ENCODE data around the gene TNFSF15. TPM values are rescaled to one million over a fixed set of nuclear protein-coding genes. Genes with fewer than 3 reads are reported as not detected.

The TNFSF15 gene
- total RNA-seq, 2 donors from 2014 or later = 0.05 TPM; not detected in 1

GRCh38 chr9:114836769-114837168 lies 30.9 kb upstream of the TNFSF15 start:
- Mint-ChIP-seq H3K4me1 (peaks cover 2% of the 10 kb centered on the region), H3K4me3 (no peak overlapping the region), H3K27me3 (peaks cover 5% of the 10 kb centered on the region), H3K36me3 (ENCODE audit: low read depth) (no peaks in the 10 kb centered on the region), H3K27ac (no peak overlapping the region)
- DNase-seq = no peak
- H3K9me3 ChIP-seq (ENCODE audit: control insufficient read depth, low read length, poor library complexity, severe bottlenecking) = no peaks in the 10 kb centered on the region
- ATAC-seq = no peak

GRCh38 chr9:114834386-114834785 lies 28.5 kb upstream of the TNFSF15 start:
- no peaks in the 10 kb centered on the region for H3K9me3 ChIP-seq (ENCODE audit: control insufficient read depth, low read length, poor library complexity, severe bottlenecking)
- Mint-ChIP-seq H3K36me3 (ENCODE audit: low read depth) (no peaks in the 10 kb centered on the region), H3K4me3 (no peak overlapping the region), H3K4me1 (peaks cover 2% of the 10 kb centered on the region), H3K27ac (no peak overlapping the region), H3K27me3 (peaks cover 5% of the 10 kb centered on the region)
- no peak for DNase-seq
- no peak for ATAC-seq

GRCh38 chr9:114830546-114830945 lies 24.7 kb upstream of the TNFSF15 start:
- Mint-ChIP-seq H3K4me3 (no peak overlapping the region), H3K27ac (no peak overlapping the region), H3K4me1 (peaks cover 2% of the 10 kb centered on the region), H3K27me3 (no peaks in the 10 kb centered on the region), H3K36me3 (ENCODE audit: low read depth) (no peaks in the 10 kb centered on the region)
- ATAC-seq (no peak), DNase-seq (no peak)
- H3K9me3 ChIP-seq (ENCODE audit: control insufficient read depth, low read length, poor library complexity, severe bottlenecking) = no peaks in the 10 kb centered on the region

GRCh38 chr9:114829574-114830440 lies 24.0 kb upstream of the TNFSF15 start:
- Mint-ChIP-seq H3K36me3 (ENCODE audit: low read depth) (no peaks in the 10 kb centered on the region), H3K27me3 (no peaks in the 10 kb centered on the region), H3K4me1 (peaks cover 2% of the 10 kb centered on the region), H3K4me3 (no peak overlapping the region), H3K27ac (no peak overlapping the region)
- ATAC-seq (no peak), DNase-seq (no peak)
- H3K9me3 ChIP-seq (ENCODE audit: control insufficient read depth, low read length, poor library complexity, severe bottlenecking) = no peaks in the 10 kb centered on the region

- H3K9me3 ChIP-seq (ENCODE audit: control insufficient read depth, low read length, poor library complexity, severe bottlenecking) = no peaks in the 10 kb centered on the region
- no peak overlapping the region for H3K27ac Mint-ChIP-seq
- no peaks in the 10 kb centered on the region for H3K4me1 Mint-ChIP-seq
- no peak overlapping the region for H3K4me3 Mint-ChIP-seq
- no peak for DNase-seq
- no peak for ATAC-seq
- no peaks in the 10 kb centered on the region for H3K27me3 Mint-ChIP-seq
- no peaks in the 10 kb centered on the region for H3K36me3 Mint-ChIP-seq (ENCODE audit: low read depth)
Measured at GRCh38 chr9:114828303-114828650, 22.4 kb upstream of the TNFSF15 start.

GRCh38 chr9:114827641-114828302 lies 21.9 kb upstream of the TNFSF15 start:
- Mint-ChIP-seq H3K36me3 (ENCODE audit: low read depth) (no peaks in the 10 kb centered on the region), H3K4me3 (no peak overlapping the region), H3K27me3 (no peaks in the 10 kb centered on the region), H3K27ac (no peak overlapping the region), H3K4me1 (no peaks in the 10 kb centered on the region)
- H3K9me3 ChIP-seq (ENCODE audit: control insufficient read depth, low read length, poor library complexity, severe bottlenecking) = no peaks in the 10 kb centered on the region
- ATAC-seq (no peak), DNase-seq (no peak)

GRCh38 chr9:114826431-114826830 lies 20.6 kb upstream of the TNFSF15 start:
- H3K27ac Mint-ChIP-seq = no peak overlapping the region
- no peak for ATAC-seq
- no peak overlapping the region for H3K4me3 Mint-ChIP-seq

GRCh38 chr9:114825126-114825795 lies 19.4 kb upstream of the TNFSF15 start:
- ATAC-seq (no peak), DNase-seq (no peak)
- Mint-ChIP-seq H3K27ac (no peak overlapping the region), H3K4me3 (no peak overlapping the region), H3K27me3 (no peaks in the 10 kb centered on the region), H3K36me3 (ENCODE audit: low read depth) (no peaks in the 10 kb centered on the region), H3K4me1 (peaks cover 6% of the 10 kb centered on the region)
- no peaks in the 10 kb centered on the region for H3K9me3 ChIP-seq (ENCODE audit: control insufficient read depth, low read length, poor library complexity, severe bottlenecking)

More at GRCh38 chr9:114826431-114826830, 20.6 kb upstream of the TNFSF15 start:
- DNase-seq = no peak
- H3K36me3 Mint-ChIP-seq (ENCODE audit: low read depth) = no peaks in the 10 kb centered on the region
- no peaks in the 10 kb centered on the region for H3K9me3 ChIP-seq (ENCODE audit: control insufficient read depth, low read length, poor library complexity, severe bottlenecking)
- H3K27me3 Mint-ChIP-seq = no peaks in the 10 kb centered on the region
- H3K4me1 Mint-ChIP-seq = peaks cover 6% of the 10 kb centered on the region

- H3K9me3 ChIP-seq (ENCODE audit: control insufficient read depth, low read length, poor library complexity, severe bottlenecking) = no peaks in the 10 kb centered on the region
- Mint-ChIP-seq H3K36me3 (ENCODE audit: low read depth) (no peaks in the 10 kb centered on the region), H3K27ac (no peak overlapping the region), H3K4me1 (peaks cover 6% of the 10 kb centered on the region), H3K27me3 (no peaks in the 10 kb centered on the region), H3K4me3 (no peak overlapping the region)
- no peak for DNase-seq
- no peak for ATAC-seq
Measured at GRCh38 chr9:114824110-114824509, 18.3 kb upstream of the TNFSF15 start.

- H3K36me3 Mint-ChIP-seq (ENCODE audit: low read depth) = no peaks in the 10 kb centered on the region
- no peak overlapping the region for H3K4me3 Mint-ChIP-seq
- no peaks in the 10 kb centered on the region for H3K9me3 ChIP-seq (ENCODE audit: control insufficient read depth, low read length, poor library complexity, severe bottlenecking)
- peaks cover 6% of the 10 kb centered on the region for H3K4me1 Mint-ChIP-seq
- H3K27ac Mint-ChIP-seq = no peak overlapping the region
- H3K27me3 Mint-ChIP-seq = no peaks in the 10 kb centered on the region
- no peak for DNase-seq
- no peak for ATAC-seq
Measured at GRCh38 chr9:114823441-114823840, 17.6 kb upstream of the TNFSF15 start.

- ATAC-seq = no peak
- H3K27me3 Mint-ChIP-seq = no peaks in the 10 kb centered on the region
- no peaks in the 10 kb centered on the region for H3K9me3 ChIP-seq (ENCODE audit: control insufficient read depth, low read length, poor library complexity, severe bottlenecking)
- DNase-seq = no peak
- no peak overlapping the region for H3K27ac Mint-ChIP-seq
- peaks cover 6% of the 10 kb centered on the region for H3K4me1 Mint-ChIP-seq
- H3K36me3 Mint-ChIP-seq (ENCODE audit: low read depth) = no peaks in the 10 kb centered on the region
- H3K4me3 Mint-ChIP-seq = no peak overlapping the region
Measured at GRCh38 chr9:114822708-114823107, 16.9 kb upstream of the TNFSF15 start.

GRCh38 chr9:114820776-114821501 lies 15.1 kb upstream of the TNFSF15 start:
- DNase-seq = no peak
- H3K27ac Mint-ChIP-seq = no peak overlapping the region
- no peak overlapping the region for H3K4me3 Mint-ChIP-seq
- H3K36me3 Mint-ChIP-seq (ENCODE audit: low read depth) = no peaks in the 10 kb centered on the region
- peaks cover 6% of the 10 kb centered on the region for H3K4me1 Mint-ChIP-seq
- no peaks in the 10 kb centered on the region for H3K27me3 Mint-ChIP-seq
- H3K9me3 ChIP-seq (ENCODE audit: control insufficient read depth, low read length, poor library complexity, severe bottlenecking) = no peaks in the 10 kb centered on the region
- ATAC-seq = no peak

GRCh38 chr9:114818178-114818577 lies 12.3 kb upstream of the TNFSF15 start:
- no peak overlapping the region for H3K4me3 Mint-ChIP-seq
- no peak overlapping the region for H3K27ac Mint-ChIP-seq
- H3K4me1 Mint-ChIP-seq = peaks cover 6% of the 10 kb centered on the region
- peaks cover 2% of the 10 kb centered on the region for H3K9me3 ChIP-seq (ENCODE audit: control insufficient read depth, low read length, poor library complexity, severe bottlenecking)
- DNase-seq = no peak
- no peaks in the 10 kb centered on the region for H3K27me3 Mint-ChIP-seq
- H3K36me3 Mint-ChIP-seq (ENCODE audit: low read depth) = no peaks in the 10 kb centered on the region
- ATAC-seq = no peak

Data from T-helper 17 cell (primary cell).